ENCODE measurements around the gene CNTNAP5.

Gene CNTNAP5

GRCh38 chr2:124153713-124154112, 128.6 kb downstream of the CNTNAP5 start:
- no peak for DNase-seq (ENCODE audit: low spot score)

DNA sequence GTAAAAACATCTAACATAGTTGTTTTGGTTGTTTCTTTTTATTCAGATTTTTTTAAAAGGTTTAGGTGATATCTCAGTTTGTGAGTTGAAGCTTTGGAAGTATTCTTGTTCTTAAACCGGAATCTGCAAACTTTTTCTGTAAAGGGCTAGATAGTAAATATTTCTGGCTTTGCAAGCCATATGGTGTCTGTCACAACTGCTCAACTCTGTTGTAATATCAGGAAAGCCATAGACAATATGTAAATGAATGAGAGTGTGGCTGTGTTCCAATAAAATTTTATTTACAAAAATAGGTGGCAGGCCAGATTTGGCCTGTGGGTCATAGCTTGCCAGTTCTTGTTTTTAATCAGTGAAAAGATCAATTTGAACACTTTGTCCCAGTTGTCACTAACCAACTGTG, 134.1 kb downstream of the CNTNAP5 start:
- DNase-seq (ENCODE audit: low spot score): no peak

- DNase-seq (ENCODE audit: low spot score): no peak
Observed at GRCh38 chr2:124161542-124161941, 136.5 kb downstream of the CNTNAP5 start.

- DNase-seq (ENCODE audit: low spot score): no peak
Observed at GRCh38 chr2:124162256-124162655, 137.2 kb downstream of the CNTNAP5 start.

GRCh38 chr2:124163840-124164239, 138.8 kb downstream of the CNTNAP5 start:
- DNase-seq (ENCODE audit: low spot score): no peak

GRCh38 chr2:124165698-124166097, 140.6 kb downstream of the CNTNAP5 start:
- DNase-seq (ENCODE audit: low spot score): no peak

DNA sequence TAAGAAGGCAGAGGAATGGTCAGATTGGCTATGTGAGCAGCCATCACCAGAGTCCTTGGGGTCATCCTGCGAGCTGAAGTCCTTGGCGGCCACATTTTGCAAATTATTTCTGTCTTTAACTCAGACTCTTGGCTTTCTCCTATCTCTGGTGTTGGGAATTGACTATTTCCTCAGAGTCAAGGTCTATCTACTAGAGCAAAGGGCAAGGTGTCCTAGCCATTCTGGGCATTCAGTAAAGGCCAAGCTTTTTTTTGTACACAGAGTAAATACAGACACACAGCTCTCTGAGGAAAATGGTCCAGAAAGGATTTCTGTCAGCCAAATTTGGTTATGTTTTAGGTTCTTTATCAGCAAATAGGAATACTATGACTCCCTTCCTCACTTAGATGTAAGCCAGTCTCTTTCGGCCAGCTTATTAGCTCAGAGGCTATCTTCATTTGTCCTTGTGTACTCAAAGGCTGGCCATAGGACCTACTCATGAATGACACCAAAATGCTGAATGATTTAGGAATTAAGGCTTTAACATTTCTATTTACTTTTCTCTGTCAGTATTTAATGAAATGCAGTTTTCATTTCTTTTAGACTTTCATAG, 146.5 kb downstream of the CNTNAP5 start:
- DNase-seq (ENCODE audit: low spot score): no peak

GRCh38 chr2:124178719-124179118, 153.6 kb downstream of the CNTNAP5 start:
- no peak for DNase-seq (ENCODE audit: low spot score)

DNA sequence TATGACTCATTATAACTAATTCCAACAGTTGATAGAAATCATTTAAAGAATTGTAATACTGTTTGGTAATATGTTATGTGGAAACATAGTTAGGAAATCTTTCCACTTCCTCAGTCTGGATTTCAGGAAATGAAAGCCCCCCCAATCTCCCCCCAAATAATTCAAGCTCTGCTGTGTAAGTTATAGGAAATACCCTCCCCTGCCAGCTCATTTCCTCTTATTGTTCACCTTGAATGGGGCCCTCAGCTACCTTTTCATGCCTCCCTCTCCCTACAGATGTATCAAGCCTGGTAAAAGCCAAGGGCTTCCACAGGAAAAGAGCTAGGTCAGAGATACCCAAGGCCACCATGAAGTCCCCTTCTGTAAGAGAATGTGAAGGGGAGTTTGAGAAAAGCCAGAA, 155.5 kb downstream of the CNTNAP5 start:
- no peak for DNase-seq (ENCODE audit: low spot score)

DNA sequence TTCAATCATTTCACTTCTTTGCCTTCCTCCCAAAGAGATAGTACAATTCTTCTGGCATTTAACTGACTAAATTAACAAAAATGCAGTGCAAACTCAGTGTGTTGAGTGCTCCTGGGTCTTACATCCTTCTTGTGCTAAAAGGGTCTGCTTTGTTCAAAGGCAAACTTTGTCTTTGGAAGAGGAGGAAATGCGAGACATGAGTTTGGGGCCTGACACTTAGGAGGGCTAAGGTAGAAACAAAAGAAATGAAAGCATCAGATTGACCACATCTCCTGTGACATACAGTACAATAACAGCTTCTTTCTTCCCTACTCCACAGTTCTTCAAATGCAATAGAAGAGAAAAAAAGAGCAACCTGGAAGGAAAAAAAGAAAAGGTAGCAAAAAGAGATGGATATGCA, 161.7 kb downstream of the CNTNAP5 start:
- DNase-seq (ENCODE audit: low spot score): no peak

DNA sequence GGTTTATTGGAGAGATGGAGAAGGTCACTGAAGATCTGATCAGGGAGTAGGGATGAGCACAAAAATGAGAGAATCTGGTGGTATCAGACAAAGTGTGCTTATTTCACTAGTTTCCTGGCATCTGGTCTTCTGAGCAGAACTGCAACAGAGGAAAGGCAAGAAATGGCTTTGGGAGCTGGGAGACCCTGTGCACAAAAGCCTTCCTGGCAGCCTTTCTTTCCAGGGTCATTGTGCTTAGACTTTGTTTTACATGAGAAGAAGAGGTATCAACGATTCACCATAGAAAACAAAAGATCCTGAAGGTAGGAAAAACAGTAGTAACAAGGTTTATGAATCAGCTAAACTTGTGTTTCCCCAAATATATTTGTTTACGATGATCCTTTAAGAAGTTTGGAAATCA, 162.9 kb downstream of the CNTNAP5 start:
- DNase-seq (ENCODE audit: low spot score): no peak

DNA sequence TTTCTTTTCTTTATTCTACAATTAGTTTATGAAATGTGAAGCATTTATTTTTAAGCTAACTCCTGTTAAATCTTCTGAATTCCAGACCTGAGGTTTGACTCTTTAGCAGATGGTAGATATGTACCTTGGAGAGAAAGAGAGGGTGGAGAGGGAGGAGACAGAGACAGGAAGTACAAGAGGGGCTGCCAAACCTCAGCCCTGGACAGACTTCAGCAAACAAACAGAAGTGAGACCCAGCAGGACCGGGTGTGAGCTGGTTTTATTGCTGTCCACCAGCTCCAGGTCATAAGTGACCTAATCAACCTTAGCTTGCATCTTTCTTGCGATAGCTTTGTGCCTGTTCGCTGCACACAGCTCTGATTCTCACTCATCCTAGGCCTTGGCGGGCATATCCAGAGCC, 168.6 kb downstream of the CNTNAP5 start:
- DNase-seq (ENCODE audit: low spot score): no peak

DNA sequence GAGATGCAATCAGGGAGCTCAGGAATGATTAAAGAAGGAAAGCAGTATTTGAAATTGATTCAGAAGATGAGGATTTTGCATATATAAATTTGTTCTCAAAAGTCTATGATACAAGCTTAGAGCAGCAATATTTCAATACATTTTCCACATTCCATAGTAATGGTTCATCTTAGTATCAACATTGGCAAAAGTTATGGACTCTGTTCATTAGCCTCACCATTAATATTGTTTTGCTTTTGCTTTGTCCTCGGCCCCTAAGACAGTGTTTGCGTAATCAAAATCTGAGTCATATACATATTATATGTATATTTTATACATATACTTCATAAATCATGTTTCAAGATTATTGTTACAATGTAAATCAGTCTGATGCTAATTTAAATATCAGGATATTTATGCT, 176.6 kb downstream of the CNTNAP5 start:
- DNase-seq (ENCODE audit: low spot score): no peak

- DNase-seq (ENCODE audit: low spot score): no peak
Observed at GRCh38 chr2:124209441-124209840, 184.4 kb downstream of the CNTNAP5 start.

DNA sequence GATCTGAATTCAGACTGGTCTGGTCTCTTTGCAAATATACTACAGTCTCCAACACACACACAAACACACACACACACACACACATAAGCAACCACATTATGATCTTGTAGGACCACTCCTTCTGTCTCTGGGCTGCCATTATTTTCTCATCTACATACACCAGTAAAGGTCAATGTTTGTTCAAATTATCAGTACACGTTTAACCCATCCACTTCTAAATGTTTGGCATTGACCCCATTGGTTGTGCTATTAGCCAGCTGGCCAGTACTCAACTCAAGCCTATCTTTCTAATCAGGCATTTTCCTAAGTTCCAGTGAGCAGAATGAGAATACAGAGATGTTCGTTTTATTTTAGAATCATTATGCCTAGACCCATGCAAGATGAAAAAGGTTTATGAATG, 186.4 kb downstream of the CNTNAP5 start:
- no peak for DNase-seq (ENCODE audit: low spot score)

GRCh38 chr2:124213977-124214587, 189.0 kb downstream of the CNTNAP5 start:
- no peak for DNase-seq (ENCODE audit: low spot score)

GRCh38 chr2:124246170-124246569, 221.1 kb downstream of the CNTNAP5 start:
- DNase-seq (ENCODE audit: low spot score): no peak

DNA sequence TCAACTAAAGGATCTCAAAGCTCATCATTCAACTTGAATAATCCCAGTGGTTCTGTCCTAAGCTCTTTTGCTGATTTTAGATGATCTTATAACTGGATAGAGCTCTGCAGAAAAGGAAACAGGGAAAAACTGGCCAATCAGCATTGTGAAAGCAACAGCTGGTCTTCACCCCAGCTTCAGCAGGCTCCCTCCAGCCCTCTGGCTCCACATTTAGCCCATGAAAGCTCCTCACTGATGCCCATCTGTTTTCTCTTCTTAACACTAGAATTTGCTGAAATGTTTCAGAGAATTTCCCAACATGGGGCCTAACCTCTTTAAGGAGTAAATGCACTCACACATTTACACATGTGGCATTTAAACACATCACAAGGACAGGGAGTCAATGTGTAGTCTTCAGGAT, 223.3 kb downstream of the CNTNAP5 start:
- no peak for DNase-seq (ENCODE audit: low spot score)

- DNase-seq (ENCODE audit: low spot score): no peak
Observed at GRCh38 chr2:124250433-124250832, 225.3 kb downstream of the CNTNAP5 start.

GRCh38 chr2:124254621-124255020, 229.5 kb downstream of the CNTNAP5 start:
- no peak for DNase-seq (ENCODE audit: low spot score)

GRCh38 chr2:124257120-124257519, 232.0 kb downstream of the CNTNAP5 start:
- no peak for DNase-seq (ENCODE audit: low spot score)

DNA sequence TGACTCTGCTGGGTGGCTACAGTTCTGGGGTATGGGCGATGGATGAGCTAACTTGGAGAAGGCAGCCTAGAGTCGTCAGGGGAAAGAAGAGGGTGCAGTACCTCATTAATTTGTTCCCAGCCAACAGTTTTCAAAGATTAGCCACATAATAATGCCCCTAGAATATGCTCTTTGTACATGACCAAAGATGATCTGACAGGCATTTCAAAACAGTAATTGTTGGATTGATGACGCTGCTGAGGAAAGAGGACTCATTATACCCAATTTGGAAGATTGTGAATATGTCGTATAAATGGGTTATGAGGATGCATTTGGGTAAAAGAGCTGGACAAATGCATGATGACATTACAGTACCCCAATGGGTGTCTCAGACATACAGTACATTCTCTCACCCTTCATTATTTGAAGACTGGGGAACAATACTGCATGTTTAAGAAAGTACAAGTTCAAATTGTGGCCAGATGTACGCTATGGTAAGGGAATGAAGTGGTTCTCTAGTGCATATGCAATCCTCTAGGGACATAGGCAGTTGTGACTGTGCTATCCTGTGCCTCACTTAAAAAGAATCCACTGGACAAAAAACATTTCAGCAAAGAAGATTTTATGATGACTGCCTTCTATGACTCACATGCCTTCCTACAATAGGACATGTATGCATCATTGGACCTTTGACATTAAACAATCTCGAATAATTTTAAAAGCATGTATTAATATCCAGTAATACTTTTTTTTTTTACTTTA, 233.2 kb downstream of the CNTNAP5 start:
- no peak for DNase-seq (ENCODE audit: low spot score)

GRCh38 chr2:124261456-124261855, 236.4 kb downstream of the CNTNAP5 start:
- no peak for DNase-seq (ENCODE audit: low spot score)
